Activated T-helper 2 cell treated with anti-CD3 and anti-CD28 coated beads, Interferon-gamma antibody, Interleukin-2, Interleukin-4, amounts not matched to agents 10 μg/mL and 5 μg/mL and 100 μg/mL, durations not matched to agents 14 hours and 24 hours and 36 hours (primary cell): ENCODE results near the gene ZNF423. TPM values are rescaled to one million over a fixed set of nuclear protein-coding genes. Genes with fewer than 3 reads are reported as not detected.

Source experiments
- DNase-seq: peaks from one replicate; pipeline ENCODE4 v3.0.0; 2021; ENCODE audit warnings: low spot score
- H3K27ac Mint-ChIP-seq: one replicate; pipeline ENCODE4 v1.8.0; 2021; ENCODE audit warnings: mixed read lengths
- H3K27me3 Mint-ChIP-seq: one replicate; pipeline ENCODE4 v1.8.0; 2021; ENCODE audit warnings: low read depth, mixed read lengths
- H3K36me3 Mint-ChIP-seq: one replicate; pipeline ENCODE4 v1.8.0; 2021; ENCODE audit warnings: low read depth, mixed read lengths
- H3K4me1 Mint-ChIP-seq: one replicate; pipeline ENCODE4 v1.8.0; 2021; ENCODE audit warnings: low read depth, mixed read lengths
- H3K4me3 Mint-ChIP-seq: one replicate; pipeline ENCODE4 v1.8.0; 2021; ENCODE audit warnings: low read depth, mild to moderate bottlenecking, moderate library complexity, mixed read lengths
- H3K9me3 Mint-ChIP-seq: one replicate; pipeline ENCODE4 v1.8.0; 2021; ENCODE audit warnings: mixed read lengths
- intact Hi-C: fragments of 100-400 bp; cut with micrococcal nuclease; formaldehyde crosslinking; loops from one replicate; pipeline ENCODE4 v1.15.1; 2023
- total RNA-seq: library from RNA; stranded (reverse); gene quantifications from 2 replicates; pipeline ENCODE4 v1.2.3, GENCODE V29; 2022

Gene ZNF423
- total RNA-seq, 1 donor from 2014 or later: not detected

DNA sequence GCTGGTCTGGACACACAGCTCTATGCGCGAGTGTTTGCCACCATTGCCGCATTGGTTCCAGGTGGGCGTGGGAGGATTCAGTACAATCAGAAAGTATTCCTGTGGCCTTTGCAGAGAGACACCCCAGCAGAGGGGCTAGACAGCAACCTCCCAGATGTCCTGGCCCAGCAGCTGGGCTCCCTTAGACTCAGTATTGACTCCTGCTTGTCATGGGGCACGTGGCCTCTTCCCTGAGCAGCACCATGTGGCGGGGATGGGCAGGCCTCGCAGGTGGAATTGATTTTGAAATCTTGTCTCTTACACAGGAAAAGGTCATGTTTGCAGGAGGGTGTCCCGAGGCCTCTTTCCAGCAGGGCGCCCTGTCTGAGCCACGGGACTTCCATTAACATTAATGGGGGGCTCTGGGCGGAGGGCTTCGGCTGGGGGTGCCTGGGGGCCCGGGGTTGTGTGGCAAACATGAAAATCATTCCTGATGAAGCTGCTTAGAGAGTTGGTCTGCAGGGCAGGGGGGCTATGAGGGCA lies 385.9 kb downstream of the ZNF423 start:
- Mint-ChIP-seq H3K27ac (no peak overlapping the region), H3K9me3 (no peaks in the 10 kb centered on the region), H3K4me3 (no peak overlapping the region), H3K36me3 (no peaks in the 10 kb centered on the region), H3K4me1 (no peaks in the 10 kb centered on the region), H3K27me3 (peaks cover 2% of the 10 kb centered on the region)
- DNase-seq: peak; percentile 6
- intact Hi-C loops: no loop called here

DNA sequence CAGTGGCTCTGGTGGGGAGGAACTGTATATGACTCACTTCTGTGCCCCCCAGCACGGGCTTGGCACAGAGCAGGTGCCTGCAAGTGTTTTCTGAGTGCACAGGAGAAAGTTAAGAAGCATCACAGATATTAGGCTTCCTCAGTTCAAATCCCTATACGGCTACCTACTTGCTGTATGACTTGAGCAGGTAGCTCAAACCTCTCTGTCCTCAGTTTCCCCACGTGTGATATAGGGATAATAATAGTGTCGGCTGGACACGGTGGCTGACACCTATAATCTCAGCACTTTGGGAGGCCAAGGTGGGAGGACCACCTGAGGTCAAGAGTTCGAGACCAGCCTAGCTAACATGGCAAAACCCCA lies 386.6 kb downstream of the ZNF423 start:
- no peak for DNase-seq
- peaks cover 5% of the 10 kb centered on the region for H3K27me3 Mint-ChIP-seq
- H3K4me3 Mint-ChIP-seq: no peak overlapping the region
- peaks cover 5% of the 10 kb centered on the region for H3K4me1 Mint-ChIP-seq
- H3K36me3 Mint-ChIP-seq: no peaks in the 10 kb centered on the region
- H3K9me3 Mint-ChIP-seq: no peaks in the 10 kb centered on the region
- H3K27ac Mint-ChIP-seq: no peak overlapping the region
- intact Hi-C loops: no loop called here

DNA sequence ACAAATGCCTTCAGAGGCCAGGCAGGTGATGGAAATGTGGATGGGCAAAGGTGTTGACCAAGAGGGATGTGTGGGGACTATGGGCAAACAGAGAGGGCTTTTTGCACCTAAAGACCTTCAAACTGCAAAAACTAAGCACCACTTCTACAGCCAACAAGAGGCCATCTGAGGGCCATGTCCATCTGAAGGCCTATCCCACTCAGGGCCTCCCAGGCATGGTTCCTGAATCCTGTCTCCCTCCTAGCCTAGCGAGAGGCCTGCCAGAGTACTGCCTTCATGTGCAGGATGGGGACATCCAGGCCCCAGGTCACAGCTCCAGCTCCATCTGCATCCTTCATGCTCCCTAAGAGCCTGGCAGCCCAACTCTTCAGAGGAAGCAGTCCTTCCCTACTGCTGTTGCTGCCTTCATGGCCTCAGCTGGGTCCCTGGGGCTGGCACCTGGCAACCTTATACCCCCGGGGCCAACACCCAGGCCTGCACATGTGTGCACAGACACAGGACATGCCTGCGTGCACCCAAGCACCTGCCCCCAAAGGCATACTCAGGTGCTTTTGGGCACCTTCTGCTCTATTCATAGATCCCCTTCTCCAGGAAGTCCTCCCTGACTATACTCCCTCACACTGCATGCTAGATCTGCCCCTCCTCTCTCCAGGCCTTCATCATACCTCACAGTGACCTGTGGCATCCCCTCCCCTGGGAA lies 387.2 kb downstream of the ZNF423 start:
- intact Hi-C loops: no loop called here
- Mint-ChIP-seq H3K4me1 (peaks cover 10% of the 10 kb centered on the region), H3K9me3 (no peaks in the 10 kb centered on the region), H3K27ac (no peak overlapping the region), H3K27me3 (peaks cover 5% of the 10 kb centered on the region), H3K36me3 (no peaks in the 10 kb centered on the region), H3K4me3 (no peak overlapping the region)
- DNase-seq: peak; percentile 3

DNA sequence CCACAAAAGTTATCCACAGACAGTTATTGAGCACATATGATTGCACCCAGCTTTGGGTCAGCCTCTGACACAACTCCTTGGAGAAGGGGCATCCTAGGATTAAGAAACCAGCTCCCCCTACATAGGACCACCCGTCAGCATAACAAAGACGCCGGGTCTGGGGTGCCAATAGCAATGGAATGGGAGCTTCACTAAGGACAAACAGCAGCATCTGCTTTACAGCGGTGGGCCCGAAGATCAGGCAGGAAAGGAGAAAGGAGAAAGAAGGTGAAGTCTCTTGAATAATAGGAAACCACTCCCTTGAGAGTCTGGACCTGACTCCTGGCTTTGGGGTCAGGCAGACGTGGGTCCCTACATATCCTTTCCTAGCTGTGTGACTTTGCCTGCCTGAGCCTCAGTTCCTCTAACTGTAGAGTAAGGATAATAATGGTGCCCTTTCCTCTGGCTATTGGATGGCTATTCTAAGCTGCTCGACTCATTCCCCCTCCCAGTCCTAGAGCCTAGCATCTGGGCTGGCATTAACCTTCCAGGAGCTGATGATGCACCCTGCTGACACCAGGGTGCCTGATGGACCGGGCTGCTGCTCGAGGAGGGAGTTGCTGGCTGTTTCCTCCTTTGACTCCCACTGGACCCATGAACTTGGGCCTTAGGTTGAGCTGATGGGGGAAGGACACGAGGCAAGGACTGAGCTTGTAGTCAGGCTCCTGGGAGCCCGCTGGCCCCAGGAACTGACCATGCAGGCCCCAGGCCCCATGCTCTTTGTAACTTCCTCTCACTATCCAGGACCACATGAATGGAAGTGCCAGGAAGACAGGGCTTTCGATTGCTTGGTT lies 388.2 kb downstream of the ZNF423 start:
- peaks cover 5% of the 10 kb centered on the region for H3K27me3 Mint-ChIP-seq
- no peaks in the 10 kb centered on the region for H3K36me3 Mint-ChIP-seq
- H3K27ac Mint-ChIP-seq: no peak overlapping the region
- no peak for DNase-seq
- peaks cover 19% of the 10 kb centered on the region for H3K4me1 Mint-ChIP-seq
- no peaks in the 10 kb centered on the region for H3K9me3 Mint-ChIP-seq
- intact Hi-C loops: no loop called here
- H3K4me3 Mint-ChIP-seq: no peak overlapping the region

DNA sequence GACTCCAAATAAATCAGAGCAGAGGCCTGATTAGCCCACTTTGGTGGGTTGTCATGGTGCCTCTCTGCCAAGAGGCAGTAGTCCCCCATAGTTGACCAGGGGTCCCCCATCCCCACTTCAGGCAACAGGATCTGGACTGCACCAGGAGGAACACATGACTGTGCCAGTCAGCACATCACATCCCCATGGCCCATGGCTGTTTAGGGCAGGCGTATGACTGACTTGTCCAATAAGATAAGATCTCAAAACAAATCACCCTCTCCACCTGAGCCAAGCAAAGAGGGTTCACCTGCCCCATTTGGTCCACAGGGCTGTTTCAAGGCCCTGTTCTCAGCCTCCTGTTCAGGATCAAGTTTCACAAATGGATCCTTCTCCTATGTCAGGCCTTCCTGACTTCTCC lies 389.0 kb downstream of the ZNF423 start:
- Mint-ChIP-seq H3K36me3 (no peaks in the 10 kb centered on the region), H3K4me1 (peaks cover 25% of the 10 kb centered on the region), H3K27me3 (peaks cover 5% of the 10 kb centered on the region), H3K4me3 (no peak overlapping the region), H3K27ac (no peak overlapping the region), H3K9me3 (no peaks in the 10 kb centered on the region)
- intact Hi-C loops: no loop called here
- peak; percentile 6 for DNase-seq

DNA sequence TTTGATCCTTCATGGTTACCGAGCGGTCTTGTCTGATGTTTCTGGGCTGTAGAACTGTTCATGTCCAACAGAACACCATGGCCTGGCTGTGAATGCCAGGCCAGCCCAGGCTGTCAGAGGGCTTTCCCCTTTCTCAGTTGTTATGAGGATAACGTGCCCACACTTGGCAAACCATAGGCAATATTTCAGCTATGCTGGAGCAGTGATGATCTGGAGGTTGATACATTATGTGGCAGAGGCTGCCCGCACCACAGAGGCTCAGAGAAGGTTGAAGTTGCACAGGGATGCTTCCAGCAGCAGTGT lies 389.4 kb downstream of the ZNF423 start:
- intact Hi-C loops: no loop called here
- DNase-seq: no peak
- Mint-ChIP-seq H3K4me3 (no peak overlapping the region), H3K9me3 (no peaks in the 10 kb centered on the region), H3K36me3 (no peaks in the 10 kb centered on the region), H3K27ac (no peak overlapping the region), H3K27me3 (peaks cover 5% of the 10 kb centered on the region), H3K4me1 (peaks cover 25% of the 10 kb centered on the region)

DNA sequence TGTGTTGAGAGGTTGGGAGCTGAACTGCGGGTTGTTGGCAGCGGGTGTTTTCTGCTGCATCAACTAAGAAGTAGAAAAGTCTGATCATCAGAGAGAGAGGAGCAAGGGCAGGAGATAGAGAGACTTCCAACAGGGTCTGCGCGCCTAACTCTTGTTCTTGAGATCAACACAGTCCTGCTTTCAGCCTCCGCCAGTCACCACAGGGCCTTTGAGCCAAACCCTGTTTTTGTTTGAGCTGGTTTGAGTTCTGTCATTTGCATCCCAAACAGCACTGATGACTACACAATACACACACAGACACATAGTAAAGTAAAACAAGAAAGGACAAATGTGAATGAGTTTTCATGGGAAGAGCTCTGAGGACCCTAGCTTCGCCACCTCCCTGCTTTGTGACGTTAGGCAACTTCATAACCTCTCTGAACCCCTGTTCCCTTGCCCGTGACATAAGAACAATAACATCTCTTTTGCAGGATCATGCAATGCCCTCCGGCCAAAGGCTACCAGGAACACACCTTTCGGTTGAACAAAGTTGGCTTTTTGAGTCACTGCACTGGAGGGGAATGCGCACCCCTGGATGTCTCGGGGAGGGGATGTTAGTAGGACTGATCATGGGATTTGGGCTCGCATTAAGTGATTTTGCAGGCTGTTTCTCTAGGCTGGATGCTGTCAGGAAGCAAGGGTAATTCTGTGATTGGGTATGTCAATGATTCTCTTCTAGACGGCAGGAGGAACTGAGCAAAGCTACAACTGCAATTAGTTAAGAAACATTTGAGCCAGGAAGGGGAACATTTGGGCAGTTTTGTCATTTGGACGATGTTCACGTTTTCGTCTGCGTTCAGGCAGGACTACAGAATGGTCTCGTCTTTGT lies 390.0 kb downstream of the ZNF423 start:
- peak; percentile 6 for DNase-seq
- Mint-ChIP-seq H3K27ac (no peak overlapping the region), H3K4me3 (no peak overlapping the region), H3K4me1 (peaks cover 25% of the 10 kb centered on the region), H3K9me3 (no peaks in the 10 kb centered on the region), H3K36me3 (no peaks in the 10 kb centered on the region), H3K27me3 (peaks cover 5% of the 10 kb centered on the region)
- intact Hi-C loops: no loop called here

DNA sequence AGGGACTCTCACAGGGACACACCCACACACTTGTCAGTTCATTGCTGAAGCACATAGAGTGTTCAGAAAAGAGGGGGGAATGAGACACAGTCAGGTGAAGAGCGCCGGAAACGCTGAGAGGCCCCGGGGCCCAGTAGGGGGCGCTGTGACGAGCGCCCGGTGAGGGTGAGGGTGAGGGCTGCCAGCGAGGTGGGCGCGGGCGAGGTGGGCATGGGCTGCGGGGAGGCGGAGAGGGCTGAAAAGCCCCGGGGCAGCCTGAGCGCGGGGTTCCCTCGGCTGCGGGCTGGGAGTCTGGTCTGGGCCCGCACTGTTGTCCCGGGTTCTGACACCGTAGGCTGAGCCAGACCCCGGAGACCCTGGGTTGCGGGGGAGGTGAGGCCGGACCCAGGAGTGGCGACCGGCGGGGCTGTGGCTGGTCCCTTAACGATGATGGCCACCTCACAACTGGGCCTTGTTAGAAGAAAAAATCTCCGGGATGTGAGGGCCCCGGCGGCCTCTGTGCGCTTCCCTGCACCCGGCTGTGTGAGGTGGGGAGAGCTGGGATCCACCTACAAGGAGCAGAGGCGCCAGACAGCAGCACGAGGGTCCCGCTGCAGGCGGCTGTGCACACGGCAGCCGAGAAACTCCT lies 390.9 kb downstream of the ZNF423 start:
- Mint-ChIP-seq H3K4me1 (peaks cover 25% of the 10 kb centered on the region), H3K27ac (no peak overlapping the region), H3K9me3 (no peaks in the 10 kb centered on the region), H3K4me3 (no peak overlapping the region), H3K27me3 (peaks cover 5% of the 10 kb centered on the region), H3K36me3 (no peaks in the 10 kb centered on the region)
- DNase-seq: peak; percentile 2
- intact Hi-C loops: no loop called here

DNA sequence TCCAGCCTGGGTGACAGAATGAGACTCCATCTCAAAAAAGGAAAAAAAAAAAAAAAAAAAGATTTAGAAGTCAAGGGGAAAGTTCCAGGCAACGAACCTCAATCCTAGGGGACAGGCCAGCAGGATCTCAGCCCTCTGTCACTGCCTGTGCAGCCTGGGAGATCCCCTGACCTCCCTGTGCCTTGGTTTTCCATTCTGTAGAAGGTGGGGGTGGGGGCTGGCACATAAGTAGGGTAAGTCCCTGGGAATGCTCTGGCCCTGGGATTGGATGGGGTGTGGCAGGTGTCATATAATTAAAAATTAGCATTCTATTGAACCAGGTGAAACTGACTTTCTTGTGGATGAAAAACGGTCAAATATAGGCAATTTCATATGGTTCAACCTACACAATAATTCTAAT lies 391.8 kb downstream of the ZNF423 start:
- Mint-ChIP-seq H3K36me3 (no peaks in the 10 kb centered on the region), H3K4me1 (peaks cover 25% of the 10 kb centered on the region), H3K9me3 (no peaks in the 10 kb centered on the region), H3K27ac (peak overlapping the region; percentile 36), H3K4me3 (peak overlapping the region; percentile 10), H3K27me3 (peaks cover 5% of the 10 kb centered on the region)
- intact Hi-C loops: no loop called here
- no peak for DNase-seq

DNA sequence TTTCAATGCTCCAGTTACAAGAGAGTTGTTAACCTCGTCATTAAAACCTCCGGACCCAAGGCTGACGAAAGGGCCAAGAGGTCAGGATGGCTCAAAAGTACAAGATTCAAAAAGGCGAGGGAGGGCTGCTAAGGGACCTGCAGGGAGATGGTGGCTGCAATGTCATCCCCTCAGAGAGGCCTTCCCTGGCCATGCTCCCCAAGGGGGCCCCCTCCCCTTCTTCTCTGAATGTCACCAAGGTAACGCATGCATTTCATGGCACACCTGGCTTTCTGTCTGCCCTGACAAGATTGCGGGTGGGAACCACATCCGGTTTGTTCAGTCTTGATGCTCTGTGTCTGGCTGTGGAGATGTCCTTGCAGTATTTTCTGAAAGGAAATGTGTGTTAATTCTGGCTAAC lies 392.4 kb downstream of the ZNF423 start:
- peak overlapping the region; percentile 10 for H3K4me3 Mint-ChIP-seq
- no peaks in the 10 kb centered on the region for H3K9me3 Mint-ChIP-seq
- peaks cover 5% of the 10 kb centered on the region for H3K27me3 Mint-ChIP-seq
- H3K27ac Mint-ChIP-seq: peak overlapping the region; percentile 36
- no peaks in the 10 kb centered on the region for H3K36me3 Mint-ChIP-seq
- H3K4me1 Mint-ChIP-seq: peaks cover 25% of the 10 kb centered on the region
- intact Hi-C loops: no loop called here
- DNase-seq: peak; percentile 76

DNA sequence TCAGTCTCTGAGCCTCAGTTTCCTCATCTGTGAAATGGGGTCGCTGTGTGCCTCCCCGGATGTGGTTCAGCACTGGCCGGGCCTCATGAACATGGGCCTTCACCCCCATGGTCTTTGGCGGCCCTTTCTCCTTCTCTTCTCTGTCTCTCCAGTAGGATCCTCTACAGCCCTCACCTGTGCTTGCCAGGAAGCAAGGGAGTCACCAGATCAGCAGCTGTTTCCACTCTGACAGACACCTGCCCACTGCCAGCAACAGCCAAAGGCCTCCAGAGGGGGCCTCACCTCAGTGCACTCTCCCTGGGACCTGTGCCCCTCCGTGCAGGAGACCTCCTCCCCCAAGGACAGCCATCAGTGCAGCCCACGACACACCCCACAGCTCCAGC lies 392.9 kb downstream of the ZNF423 start:
- no peak for DNase-seq
- Mint-ChIP-seq H3K27ac (no peak overlapping the region), H3K4me3 (no peak overlapping the region), H3K36me3 (no peaks in the 10 kb centered on the region), H3K9me3 (no peaks in the 10 kb centered on the region), H3K4me1 (peaks cover 25% of the 10 kb centered on the region), H3K27me3 (peaks cover 5% of the 10 kb centered on the region)
- intact Hi-C loops: no loop called here

DNA sequence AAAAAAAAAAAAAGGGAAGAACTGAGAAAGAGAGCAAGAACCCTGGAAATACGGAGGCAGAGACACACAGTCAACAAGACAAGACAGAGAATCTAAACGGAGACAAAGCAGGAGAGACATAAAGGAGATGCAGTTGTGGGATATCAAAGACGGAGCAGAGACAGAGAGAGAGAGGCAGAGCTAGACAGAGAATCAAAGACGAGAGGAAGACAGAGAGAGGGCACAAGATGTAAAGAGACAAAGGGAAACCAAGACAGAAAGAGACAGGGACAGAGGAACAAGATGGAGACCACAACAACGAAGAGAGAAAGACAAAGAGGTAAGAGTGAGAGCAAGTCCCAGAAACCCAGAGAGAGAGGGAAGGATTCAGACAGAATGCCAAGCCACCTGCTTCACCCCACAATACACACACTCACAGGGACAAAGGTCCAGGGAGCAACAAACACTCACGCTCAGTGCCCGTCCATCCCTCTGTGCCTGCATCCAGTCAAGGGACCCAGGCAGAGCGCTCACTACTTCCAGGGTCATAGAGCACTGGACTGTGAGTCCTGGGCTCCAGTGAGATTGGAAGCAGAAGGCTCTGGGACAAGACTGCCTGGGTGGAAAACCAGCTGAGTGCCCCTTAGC lies 393.4 kb downstream of the ZNF423 start:
- H3K4me3 Mint-ChIP-seq: no peak overlapping the region
- no peak overlapping the region for H3K27ac Mint-ChIP-seq
- H3K9me3 Mint-ChIP-seq: no peaks in the 10 kb centered on the region
- intact Hi-C loops: no loop called here
- H3K36me3 Mint-ChIP-seq: no peaks in the 10 kb centered on the region
- peaks cover 25% of the 10 kb centered on the region for H3K4me1 Mint-ChIP-seq
- DNase-seq: peak; percentile 6
- peaks cover 5% of the 10 kb centered on the region for H3K27me3 Mint-ChIP-seq
